ENCODE measurements around the gene MICU2.
A peak's percentile ranks its signal among the peaks of the same experiment; 100 is the strongest.

GRCh38 chr13:21478881-21479808 lies 124.8 kb downstream of the MICU2 start:
- peak; percentile 61 for TF ChIP-seq CTCF (IDR thresholded peaks at IDR 0.05; ENCODE audit: low read depth, low read length)
- no peak for TF ChIP-seq EZH2phosphoT487 (IDR thresholded peaks at IDR 0.05; ENCODE audit: low read depth)
